ENCODE measurements around the gene FOXA2. TPM values are rescaled to one million over a fixed set of nuclear protein-coding genes. Genes with fewer than 3 reads are reported as not detected.

The FOXA2 gene
- total and polyA plus RNA-seq, 2 donors (not counting 3 experiments of a cell fraction or from before 2014, with no cell fraction given): not detected

DNA sequence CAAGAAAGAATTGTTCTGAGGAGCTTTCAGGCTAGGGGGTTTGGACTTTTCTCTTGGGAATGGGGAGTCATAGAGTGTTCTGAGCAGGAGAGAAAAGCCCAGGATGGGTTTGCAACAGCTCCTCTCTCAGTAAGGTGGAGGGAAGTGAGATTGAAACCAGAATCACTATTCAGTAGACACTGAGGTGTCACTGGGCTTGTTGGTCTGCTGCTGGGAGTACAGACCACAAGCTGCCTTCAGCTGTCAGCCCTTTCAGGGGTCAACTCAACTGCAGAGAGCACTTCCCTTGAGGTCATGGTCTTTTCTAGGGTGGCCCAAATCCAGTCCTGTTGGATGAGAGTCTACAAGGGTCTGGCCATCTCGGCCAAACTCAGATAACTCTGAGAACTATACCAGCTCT lies 12.9 kb upstream of the FOXA2 start:
- H3K4me2 ChIP-seq (ENCODE audit: insufficient read depth, low read length): no peak overlapping the region
- H3K27me3 ChIP-seq (ENCODE audit: control insufficient read depth in 2 of 2, insufficient read depth in 2 of 2, low read length in 2 of 2): peaks cover 0 to 10% of the 10 kb centered on the region in 2 experiments
- no peak for DNase-seq (ENCODE audit: low read depth, low spot score)
- H3K36me3 ChIP-seq (ENCODE audit: control insufficient read depth in 2 of 2, extremely low read depth in 1 of 2, insufficient read depth in 2 of 2, low read length in 2 of 2): no peaks in the 10 kb centered on the region
- no peaks in the 10 kb centered on the region for H3K9me1 ChIP-seq (replicated peaks; ENCODE audit: control insufficient read depth, extremely low read depth, insufficient read depth, low read length)
- ChIA-PET POLR2A (no interaction called here), CTCF (interaction anchor here (2.4 to 2.9 kb wide), 2 partner anchors 11 to 24 kb away, joined by 7 to 15 read pairs; no protein-coding TSS in a partner anchor)
- H4K20me1 ChIP-seq (replicated peaks; ENCODE audit: control insufficient read depth, extremely low read depth, insufficient read depth, low read length): no peaks in the 10 kb centered on the region
- H3K27ac ChIP-seq (ENCODE audit: insufficient read depth, low read depth, low read length): no peak overlapping the region
- H3K79me2 ChIP-seq (ENCODE audit: control insufficient read depth, insufficient read depth, low read length): no peaks in the 10 kb centered on the region
- dilution Hi-C loops (cut with MboI; ENCODE audit: extremely low pct_ligation_motif_present, low sequenced_read_pairs): no loop called here
- intact Hi-C loops (cut with micrococcal nuclease): no loop called here
- H3K9me3 ChIP-seq (replicated peaks; ENCODE audit: control insufficient read depth, insufficient read depth, low read length): no peaks in the 10 kb centered on the region
- no peak for TF ChIP-seq FOS (IDR thresholded peaks at IDR 0.05; ENCODE audit: borderline replicate concordance, insufficient read depth, low read length)
- TF ChIP-seq, protein P1, sequence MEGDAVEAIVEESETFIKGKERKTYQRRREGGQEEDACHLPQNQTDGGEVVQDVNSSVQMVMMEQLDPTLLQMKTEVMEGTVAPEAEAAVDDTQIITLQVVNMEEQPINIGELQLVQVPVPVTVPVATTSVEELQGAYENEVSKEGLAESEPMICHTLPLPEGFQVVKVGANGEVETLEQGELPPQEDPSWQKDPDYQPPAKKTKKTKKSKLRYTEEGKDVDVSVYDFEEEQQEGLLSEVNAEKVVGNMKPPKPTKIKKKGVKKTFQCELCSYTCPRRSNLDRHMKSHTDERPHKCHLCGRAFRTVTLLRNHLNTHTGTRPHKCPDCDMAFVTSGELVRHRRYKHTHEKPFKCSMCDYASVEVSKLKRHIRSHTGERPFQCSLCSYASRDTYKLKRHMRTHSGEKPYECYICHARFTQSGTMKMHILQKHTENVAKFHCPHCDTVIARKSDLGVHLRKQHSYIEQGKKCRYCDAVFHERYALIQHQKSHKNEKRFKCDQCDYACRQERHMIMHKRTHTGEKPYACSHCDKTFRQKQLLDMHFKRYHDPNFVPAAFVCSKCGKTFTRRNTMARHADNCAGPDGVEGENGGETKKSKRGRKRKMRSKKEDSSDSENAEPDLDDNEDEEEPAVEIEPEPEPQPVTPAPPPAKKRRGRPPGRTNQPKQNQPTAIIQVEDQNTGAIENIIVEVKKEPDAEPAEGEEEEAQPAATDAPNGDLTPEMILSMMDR (IDR thresholded peaks at IDR 0.05; ENCODE audit: extremely low read depth in 1 of 2, insufficient read depth in 1 of 2, low read depth in 1 of 2, low read length in 2 of 2): no peak
- no peak for TF ChIP-seq JUN (IDR thresholded peaks at IDR 0.05; ENCODE audit: borderline replicate concordance, insufficient read depth, insufficient read length, low read depth)
- TF ChIP-seq GATA2 (IDR thresholded peaks at IDR 0.05; ENCODE audit: insufficient read depth, insufficient read length, low read depth, low read length): no peak
- no peak for TF ChIP-seq MAX (IDR thresholded peaks at IDR 0.05; ENCODE audit: insufficient read depth, insufficient read length)
- no peak for TF ChIP-seq EZH2 (IDR thresholded peaks at IDR 0.05; ENCODE audit: borderline replicate concordance, low read depth, low read length, severe bottlenecking)
- TF ChIP-seq POLR2A (IDR thresholded peaks at IDR 0.05; ENCODE audit: low read depth, low read length): no peak
- no peak for TF ChIP-seq MYC (IDR thresholded peaks at IDR 0.05; ENCODE audit: low read depth, low read length)
- no peak for TF ChIP-seq POLR2AphosphoS5 (IDR thresholded peaks at IDR 0.05; ENCODE audit: insufficient read depth, low read depth, low read length)
- no peak for FAIRE-seq
- H3K4me1 ChIP-seq (ENCODE audit: control insufficient read depth, extremely low read depth, insufficient read depth, low read length): no peaks in the 10 kb centered on the region
- H2AFZ ChIP-seq (ENCODE audit: low read depth, low read length): no peak overlapping the region
- no peak overlapping the region for H3K9ac ChIP-seq (replicated peaks; ENCODE audit: extremely low read depth, insufficient read depth, low read length)
- H3K4me3 ChIP-seq (replicated peaks in 1 of 3; ENCODE audit: insufficient read depth in 1 of 3, low read depth in 1 of 3, low read length in 3 of 3): no peak overlapping the region
- no TSS peak for BruUV-seq (replicated peaks)
